GM18861 (cell line): ENCODE results near the gene ANO8.
"Not testable (repeated sequence)": the region's sequence is repeated elsewhere in the genome, so short reads cannot be mapped to it uniquely, and the experiment has no call there.

Source experiments
- ATAC-seq: cut with Tn5 transposase; IDR thresholded peaks from one replicate; pipeline ENCODE4 v1.9.1; 2021; ENCODE audit not compliant: unreplicated experiment

ANO8 gene

GRCh38 chr19:17334414-17335409 lies at the start of gene ANO8:
Gene ANO8, minus strand, starts transcription at chr19:17334855. Its CDS starts 185 bp downstream, at chr19:17334670.
- ATAC-seq, result peak; percentile 32

DNA sequence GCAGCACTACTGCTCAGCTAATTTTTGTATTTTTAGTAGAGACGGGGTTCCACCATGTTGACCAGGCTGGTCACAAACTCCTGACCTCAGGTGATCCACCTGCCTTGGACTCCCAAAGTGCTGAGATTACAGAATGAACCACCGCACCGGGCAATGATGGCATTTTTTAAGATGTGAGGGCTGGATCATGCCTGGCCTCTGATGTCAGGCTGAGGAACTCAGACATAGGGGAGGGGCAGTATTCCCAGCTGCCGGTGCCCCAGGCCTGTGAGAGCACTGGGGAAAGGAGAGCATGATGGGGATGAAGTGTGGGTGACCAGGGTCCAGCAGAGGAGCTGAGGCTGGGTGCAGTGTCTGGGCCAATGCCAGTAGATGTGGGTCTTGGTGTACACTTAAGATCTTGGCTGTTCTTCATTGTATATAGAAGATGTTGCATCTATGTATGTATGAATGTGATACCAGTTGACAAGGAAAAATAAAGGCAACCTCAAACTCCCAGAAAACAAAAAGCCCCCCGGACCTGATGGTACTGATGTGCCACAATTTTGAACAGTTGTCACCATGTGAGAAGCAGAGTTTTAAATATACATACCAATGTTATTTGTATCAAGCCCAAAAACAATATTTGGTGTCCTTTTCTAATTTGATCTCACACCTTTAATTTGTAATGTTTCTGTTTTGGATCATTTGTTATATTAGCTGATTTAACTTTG lies 45.9 kb upstream of the ANO8 start:
- ATAC-seq, result no peak

DNA sequence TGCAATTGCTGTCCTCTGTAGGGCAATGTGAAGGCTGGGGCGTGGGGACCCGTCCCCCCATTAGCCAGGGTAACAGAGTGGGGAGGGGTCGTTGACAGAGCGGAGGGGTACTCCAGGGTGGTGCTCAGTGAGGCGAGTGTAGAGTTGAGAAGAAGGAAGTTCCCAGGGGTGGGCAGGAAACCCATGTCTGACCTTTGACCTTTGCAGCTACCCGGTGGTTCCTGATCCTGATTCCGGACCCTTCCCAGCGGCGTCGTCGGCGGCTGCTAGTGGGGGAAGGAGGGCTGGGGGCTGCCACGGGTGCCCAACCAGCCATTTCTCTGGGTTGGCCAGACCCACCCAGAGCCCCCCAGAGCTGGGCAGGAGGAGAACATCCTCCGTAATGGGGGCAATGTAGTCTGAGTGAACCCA lies 44.6 kb upstream of the ANO8 start:
- no peak for ATAC-seq

DNA sequence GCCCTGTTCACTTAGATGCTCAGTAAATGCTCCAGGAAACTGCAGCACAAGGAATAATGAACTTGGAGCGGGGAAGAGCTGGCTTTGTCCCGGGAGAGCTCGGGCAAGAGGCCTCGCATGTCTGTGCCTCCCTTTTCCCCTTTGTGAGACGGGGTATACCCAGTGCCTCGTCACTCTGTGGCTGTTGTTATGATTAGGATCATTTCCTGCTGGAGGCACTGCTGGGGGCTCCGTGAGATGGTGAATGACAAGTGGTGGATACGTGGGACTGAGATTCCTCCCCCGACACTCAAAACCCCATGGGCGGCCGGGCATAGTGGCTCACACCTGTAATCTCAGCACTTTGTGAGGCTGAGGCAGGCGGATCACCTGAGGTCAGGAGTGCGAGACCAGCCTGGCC lies 43.6 kb upstream of the ANO8 start:
- no peak for ATAC-seq

- no peak for ATAC-seq
Measured at GRCh38 chr19:17376935-17377600, 42.4 kb upstream of the ANO8 start, which contains the start of gene PLVAP. Gene PLVAP, minus strand, starts transcription at chr19:17377342. Its CDS starts 54 bp downstream, at chr19:17377288.

DNA sequence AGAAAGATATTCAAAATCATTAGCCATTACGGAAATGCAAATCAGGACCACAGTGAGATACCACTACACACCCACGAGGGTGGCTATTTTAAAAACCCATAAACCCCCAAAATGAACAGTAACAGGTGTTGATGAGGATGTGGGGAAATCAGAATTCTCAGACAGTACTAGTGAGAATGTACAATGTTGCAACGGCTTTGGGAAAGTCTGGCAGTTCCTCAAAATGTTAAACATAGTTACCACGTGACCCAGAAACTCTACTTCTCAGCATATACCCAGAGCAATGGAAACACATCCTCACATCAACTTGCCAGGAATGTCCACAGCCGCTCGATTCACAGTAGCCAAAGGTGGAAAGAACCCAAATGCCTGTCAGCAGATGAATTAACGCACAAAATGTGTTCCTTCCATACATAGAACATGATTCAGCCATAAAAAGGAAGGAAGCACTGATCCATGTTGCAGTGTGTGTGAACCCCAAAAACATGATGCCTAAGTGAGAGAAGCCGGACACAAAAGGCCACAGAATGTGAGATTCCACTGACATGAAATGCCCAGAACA lies 35.5 kb upstream of the ANO8 start:
- ATAC-seq, result peak; percentile 87

DNA sequence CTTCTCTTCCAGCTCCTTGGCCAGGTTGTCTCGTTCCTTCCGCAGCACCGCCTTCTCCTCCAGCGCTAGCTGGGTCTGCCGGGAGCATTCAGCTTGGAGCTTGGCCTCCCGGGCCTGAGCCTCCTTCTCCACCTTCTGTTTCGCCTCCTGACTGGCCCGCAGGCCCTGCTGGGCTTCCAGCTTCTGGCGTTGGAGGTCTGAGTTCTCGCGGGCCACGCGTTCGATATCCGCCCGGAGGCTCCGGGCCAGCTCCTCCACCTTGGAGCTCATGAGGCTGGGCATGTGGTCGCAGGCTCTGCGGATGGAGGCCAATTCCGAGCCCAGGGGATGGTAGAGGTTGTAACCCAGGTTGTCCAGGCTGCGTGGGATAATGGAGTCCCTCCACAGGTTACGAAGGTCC lies 30.7 kb upstream of the ANO8 start:
- no peak for ATAC-seq

- not testable (repeated sequence) for ATAC-seq
Measured at GRCh38 chr19:17363852-17364605, 29.4 kb upstream of the ANO8 start.

DNA sequence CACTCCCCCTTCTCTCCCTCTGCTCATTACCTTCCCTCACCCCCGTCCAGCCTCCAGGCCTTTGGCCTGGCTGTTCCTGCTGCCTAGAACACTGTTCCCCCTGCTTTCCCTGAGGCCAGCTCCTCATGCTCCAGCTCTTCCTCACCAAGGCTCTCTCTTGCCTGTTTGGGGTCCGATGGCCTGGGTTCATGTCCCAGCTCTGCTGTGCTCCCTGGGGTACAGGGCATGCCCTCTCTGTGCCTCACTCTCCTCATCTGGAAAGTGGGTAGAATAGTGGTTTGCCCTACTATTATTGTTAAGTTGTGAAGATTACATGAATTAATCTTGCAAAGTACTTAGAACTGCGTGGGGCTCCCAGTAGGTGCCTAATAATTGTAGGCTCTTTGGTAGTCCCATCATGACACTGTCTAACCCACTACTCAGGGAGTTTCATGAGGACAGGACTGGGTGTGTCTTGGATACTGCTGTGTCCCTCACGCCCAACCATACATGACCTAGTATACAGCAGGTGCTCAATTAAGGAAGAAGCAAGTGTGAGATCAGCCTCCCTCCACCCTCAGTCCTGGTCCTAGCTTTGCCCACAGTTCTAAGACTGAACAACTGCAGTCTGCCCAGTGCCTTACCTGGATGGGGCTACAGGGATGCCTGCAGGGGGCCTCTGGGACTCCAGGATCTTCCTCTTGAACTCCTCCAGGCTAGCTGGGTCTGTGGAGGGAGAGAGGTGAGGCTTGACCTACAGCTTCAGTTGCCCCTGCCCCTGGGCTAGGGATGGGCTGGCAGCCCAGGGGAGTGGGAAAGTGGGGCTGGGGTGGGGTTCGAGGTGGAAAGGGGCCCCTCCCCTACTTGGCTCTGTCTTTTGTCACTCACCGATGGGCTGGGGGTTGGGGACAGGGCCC lies 25.5 kb upstream of the ANO8 start:
- ATAC-seq, result no peak

DNA sequence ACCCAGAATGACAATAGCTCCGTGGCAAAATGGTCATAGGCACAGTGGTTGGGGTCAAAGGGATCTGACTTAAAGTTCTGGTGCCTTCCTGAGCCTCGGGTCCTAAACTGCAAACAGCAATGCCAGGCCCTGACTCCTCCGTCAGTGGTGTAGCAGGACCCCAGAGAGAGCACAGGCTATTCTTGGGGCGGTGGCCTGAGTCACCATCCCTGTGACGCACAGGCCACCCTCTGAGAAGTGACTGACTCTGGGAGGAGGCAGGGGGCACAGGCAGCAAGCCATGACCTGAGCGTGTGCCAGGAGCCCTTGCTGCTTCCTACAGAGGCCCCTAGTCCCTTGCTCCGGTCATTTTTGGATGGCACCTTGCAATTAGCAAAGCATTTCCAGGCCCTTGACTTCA lies 23.7 kb upstream of the ANO8 start:
- ATAC-seq, result no peak

DNA sequence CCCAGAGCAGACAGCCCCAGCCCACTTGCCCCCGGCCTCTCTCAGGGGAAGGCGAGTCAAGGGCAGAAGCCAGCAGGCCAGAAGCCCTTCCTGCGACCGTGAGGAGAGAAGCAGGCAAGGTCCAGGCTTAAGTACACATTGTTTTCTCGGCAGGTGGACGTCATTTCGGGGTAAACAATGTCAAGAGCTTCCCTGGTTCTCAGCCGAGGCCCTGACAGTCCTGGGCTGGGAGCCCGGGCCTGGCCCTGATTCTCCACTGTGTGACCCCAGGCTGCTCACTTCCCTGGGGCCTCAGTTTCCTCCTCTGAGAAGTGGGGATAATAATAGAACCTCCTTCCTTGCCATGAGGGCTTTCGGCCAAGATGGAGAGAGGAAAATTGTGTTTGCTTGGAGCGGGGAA lies 23.1 kb upstream of the ANO8 start:
- no peak for ATAC-seq

DNA sequence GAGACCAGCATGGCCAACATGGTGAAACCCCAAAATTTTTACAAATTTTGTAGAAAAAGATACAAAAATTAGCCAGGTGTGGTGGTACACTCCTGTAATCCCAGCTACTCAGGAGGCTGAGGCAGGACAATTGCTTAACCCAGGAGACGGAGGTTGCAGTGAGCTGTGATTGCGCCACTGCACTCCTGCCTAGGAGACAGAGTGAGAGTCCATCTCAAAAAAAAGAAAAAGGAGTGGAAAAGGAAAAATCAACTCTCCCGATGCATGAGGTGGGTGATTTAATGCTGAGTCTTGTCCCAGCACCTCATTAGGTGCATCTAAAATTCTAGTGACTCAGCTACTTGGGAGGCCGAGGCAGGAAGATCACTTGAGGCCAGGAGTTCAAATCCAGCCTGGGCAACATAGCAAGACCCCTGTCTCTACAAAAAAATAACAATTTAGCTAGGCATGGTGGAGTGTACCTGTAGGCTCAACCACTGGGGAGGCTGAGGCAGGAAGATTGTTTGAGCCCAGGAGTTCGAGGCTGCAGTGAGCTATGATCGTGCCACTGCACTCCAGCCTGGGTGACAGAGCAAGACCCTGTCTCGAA lies 22.5 kb upstream of the ANO8 start:
- no peak for ATAC-seq

GRCh38 chr19:17353386-17353785 lies 18.7 kb upstream of the ANO8 start:
- ATAC-seq, result no peak

DNA sequence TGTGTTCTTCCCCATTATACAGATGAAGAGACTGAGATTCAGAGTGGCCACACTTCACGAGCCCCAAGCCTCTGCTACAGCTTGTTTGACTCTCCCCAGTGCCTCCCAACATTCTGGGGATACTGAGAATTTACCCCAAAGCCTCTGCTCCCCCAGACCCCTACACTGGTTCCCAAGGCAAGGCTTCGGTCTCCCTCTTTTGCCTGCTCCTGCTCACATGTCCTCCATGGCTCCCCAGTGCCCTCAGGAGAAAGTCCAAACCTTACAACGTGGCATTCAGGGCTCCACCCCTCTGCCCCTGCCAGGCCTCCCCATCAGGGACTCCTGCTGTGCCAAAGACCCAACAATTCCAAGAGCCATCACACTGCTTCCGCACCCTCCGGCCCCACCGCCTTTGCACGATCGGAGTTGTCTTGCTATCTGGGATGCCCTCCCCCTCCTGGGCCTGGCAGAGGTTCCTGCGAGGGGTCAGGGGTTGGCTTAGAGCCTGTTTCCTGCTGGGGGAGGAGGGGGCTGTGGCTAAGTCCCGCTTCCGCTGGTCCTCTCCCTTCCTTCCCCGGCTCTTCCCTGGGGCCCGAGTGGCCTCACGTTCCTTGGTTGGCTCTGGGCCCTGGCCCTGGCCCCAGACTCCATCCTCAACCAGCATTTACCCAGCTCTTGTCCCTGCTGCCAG lies 18.1 kb upstream of the ANO8 start:
- no peak for ATAC-seq

DNA sequence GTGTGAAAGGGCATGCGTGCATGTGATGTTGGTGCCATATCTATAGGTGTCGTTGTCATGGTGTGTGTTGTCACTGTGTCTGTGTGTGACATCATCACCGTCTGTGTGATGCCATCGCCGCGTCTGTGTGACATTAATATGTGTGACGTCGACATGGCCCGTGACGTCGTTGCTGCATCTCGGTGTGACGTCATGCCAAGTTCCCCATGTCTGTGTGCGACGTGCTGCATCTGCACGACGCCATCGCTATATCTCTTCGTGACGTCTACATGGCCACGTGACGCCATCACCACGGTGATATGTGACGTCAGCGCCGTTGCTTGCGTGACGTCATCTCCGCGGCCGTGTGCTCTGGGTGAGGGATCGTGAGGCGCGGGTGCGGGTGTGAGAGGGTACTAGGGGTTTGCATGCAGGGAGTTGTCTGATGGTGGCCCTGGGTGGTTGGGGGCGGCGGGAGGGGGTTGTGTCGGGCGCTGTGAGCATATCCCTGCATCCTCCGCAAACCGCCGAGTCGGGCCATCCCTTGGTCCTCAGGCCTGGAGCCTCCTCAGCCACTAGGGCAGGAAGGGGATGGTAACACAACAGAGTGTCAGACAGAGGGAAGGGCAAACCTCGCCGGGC lies 17.3 kb upstream of the ANO8 start:
- ATAC-seq, result no peak

DNA sequence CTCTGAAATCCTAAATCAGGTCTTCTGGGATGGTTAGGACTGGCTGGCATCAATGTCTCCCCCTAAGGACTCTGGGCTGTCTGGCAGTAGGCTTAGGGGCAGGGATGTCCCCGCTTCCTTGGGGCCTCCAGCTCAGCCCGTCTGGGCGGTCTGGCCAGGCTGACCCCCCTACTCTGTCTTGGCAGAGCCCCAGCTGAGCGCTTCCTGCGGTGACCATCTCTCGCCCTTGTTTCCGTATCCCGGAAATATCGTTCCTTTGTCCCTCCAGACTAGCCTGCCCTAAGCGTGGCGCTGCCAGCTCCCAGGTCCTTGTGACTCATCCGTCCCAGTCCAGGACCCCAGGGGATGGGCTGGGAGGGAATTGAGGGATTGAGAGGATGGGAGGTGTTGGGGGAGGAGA lies 14.0 kb upstream of the ANO8 start:
- ATAC-seq, result no peak

- no peak for ATAC-seq
Measured at GRCh38 chr19:17347877-17348276, 13.2 kb upstream of the ANO8 start.

GRCh38 chr19:17347361-17347760 lies 12.7 kb upstream of the ANO8 start:
- no peak for ATAC-seq
